22Rv1 (cell line): ENCODE measurements around the gene DCHS1.
A peak's percentile ranks its signal among the peaks of the same experiment; 100 is the strongest.

Experiments
- H3K27ac ChIP-seq: fragments of 450-650 bp; 2 replicates; pipeline ENCODE4 v1.5.1; 2017
- CTCF ChIP-seq: fragments of 450-650 bp; IDR thresholded peaks from 2 replicates; pipeline ENCODE4 v1.5.1; 2017; ENCODE audit warnings: mild to moderate bottlenecking
- ZFX ChIP-seq: fragments of 450-650 bp; IDR thresholded peaks from 2 replicates; pipeline ENCODE4 v1.6.1; 2017; ENCODE audit warnings: antibody characterized with exemption, borderline replicate concordance

Gene DCHS1

GRCh38 chr11:6608726-6609501 lies 46.7 kb downstream of the DCHS1 start:
- no peak overlapping the region; the same call in 1 of the 2 replicates for H3K27ac ChIP-seq
- TF ChIP-seq CTCF (no peak), ZFX (no peak)

- TF ChIP-seq CTCF: no peak
- TF ChIP-seq ZFX: no peak
- H3K27ac ChIP-seq: peak overlapping the region; percentile 72
Observed at GRCh38 chr11:6608011-6608410, 47.6 kb downstream of the DCHS1 start.

- H3K27ac ChIP-seq: peak overlapping the region; percentile 72
- no peak for TF ChIP-seq CTCF
- TF ChIP-seq ZFX: no peak
Observed at GRCh38 chr11:6607190-6607795, 48.3 kb downstream of the DCHS1 start.

GRCh38 chr11:6606471-6607189 lies 49.0 kb downstream of the DCHS1 start:
- peak overlapping the region; percentile 72 for H3K27ac ChIP-seq
- TF ChIP-seq CTCF (no peak), ZFX (no peak)

- H3K27ac ChIP-seq: peak overlapping the region; percentile 62
- TF ChIP-seq ZFX (no peak), CTCF (no peak)
Observed at GRCh38 chr11:6604790-6605189, 50.8 kb downstream of the DCHS1 start.

DNA sequence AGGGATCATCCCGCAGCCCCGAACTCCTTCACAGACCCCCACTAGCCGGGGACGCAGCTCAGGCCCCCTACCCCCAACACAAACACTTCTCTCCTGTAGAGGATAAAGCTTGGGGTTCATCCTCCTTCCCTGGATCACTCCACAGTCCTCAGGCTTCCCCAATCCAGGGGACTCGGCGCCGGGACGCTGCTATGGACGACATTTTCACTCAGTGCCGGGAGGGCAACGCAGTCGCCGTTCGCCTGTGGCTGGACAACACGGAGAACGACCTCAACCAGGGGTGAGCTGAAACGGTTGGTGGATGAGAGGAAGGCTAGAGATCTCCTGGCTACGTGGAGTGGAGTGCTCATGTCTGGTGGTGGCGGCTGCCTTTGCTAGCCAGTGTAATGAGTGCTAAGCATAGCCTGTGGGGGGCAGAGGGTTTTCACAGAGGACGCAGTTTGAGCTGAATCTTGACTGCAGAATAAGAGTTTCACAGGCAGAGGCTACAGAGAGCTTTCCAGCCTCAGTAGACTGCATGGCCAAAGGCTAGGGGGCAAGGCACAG lies 51.5 kb downstream of the DCHS1 start:
- H3K27ac ChIP-seq: peak overlapping the region; percentile 62
- no peak; the same call in 1 of the 2 replicates for TF ChIP-seq CTCF
- no peak for TF ChIP-seq ZFX
